ENCODE data around the gene PDLIM1. TPM values are rescaled to one million over a fixed set of nuclear protein-coding genes. Genes with fewer than 3 reads are reported as not detected.
A peak's percentile ranks its signal among the peaks of the same experiment; 100 is the strongest.

PDLIM1 gene
- total and polyA plus RNA-seq, 2 of the 13 experiments (the other 11 are each of a cell fraction or from before 2014, with no cell fraction given): 119 to 123 TPM

DNA sequence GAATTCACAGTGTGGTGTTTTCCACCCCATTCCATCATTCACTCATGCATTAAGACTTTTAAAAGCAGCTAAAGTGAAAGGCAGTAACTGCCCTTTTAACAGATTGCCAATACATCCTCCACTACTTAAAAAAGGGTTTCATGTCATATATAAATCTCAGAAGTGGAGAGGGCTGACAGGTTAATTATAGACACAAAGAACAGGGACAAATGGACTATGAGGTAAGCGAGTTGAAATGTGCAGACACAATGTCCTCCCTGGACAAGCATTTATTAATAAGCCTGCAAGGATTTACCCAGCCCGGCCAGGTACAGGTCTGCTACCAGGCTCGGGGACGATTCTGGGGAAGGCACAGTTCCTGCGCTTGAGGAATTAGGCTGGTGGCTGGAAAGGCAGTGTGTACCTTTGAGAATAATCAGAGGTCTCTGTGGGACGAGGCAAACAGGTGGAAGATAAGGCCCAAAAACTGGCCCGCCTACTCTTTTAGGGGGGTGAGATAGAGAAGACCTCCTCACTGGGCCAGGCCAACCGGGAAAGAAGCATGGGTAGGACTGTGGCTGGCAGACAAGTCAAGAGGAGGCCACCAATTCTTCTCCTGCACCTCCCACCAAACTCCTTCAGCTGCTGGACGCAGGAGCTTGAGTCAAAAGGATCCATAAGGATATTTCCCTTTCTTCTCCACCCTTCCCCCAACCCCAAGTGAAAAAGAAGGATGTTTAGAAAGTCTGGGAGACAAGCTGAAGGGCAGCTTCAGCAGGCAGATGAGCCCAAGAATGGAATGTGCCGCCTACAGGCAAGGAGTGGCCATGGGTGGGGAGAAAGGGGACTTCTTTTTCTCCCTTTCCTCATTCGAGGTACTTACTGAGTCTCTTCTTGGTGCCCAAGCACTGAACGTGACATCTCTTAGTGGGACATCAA lies 1.5 kb downstream of the PDLIM1 start (continued):
- TF ChIP-seq, protein P1, sequence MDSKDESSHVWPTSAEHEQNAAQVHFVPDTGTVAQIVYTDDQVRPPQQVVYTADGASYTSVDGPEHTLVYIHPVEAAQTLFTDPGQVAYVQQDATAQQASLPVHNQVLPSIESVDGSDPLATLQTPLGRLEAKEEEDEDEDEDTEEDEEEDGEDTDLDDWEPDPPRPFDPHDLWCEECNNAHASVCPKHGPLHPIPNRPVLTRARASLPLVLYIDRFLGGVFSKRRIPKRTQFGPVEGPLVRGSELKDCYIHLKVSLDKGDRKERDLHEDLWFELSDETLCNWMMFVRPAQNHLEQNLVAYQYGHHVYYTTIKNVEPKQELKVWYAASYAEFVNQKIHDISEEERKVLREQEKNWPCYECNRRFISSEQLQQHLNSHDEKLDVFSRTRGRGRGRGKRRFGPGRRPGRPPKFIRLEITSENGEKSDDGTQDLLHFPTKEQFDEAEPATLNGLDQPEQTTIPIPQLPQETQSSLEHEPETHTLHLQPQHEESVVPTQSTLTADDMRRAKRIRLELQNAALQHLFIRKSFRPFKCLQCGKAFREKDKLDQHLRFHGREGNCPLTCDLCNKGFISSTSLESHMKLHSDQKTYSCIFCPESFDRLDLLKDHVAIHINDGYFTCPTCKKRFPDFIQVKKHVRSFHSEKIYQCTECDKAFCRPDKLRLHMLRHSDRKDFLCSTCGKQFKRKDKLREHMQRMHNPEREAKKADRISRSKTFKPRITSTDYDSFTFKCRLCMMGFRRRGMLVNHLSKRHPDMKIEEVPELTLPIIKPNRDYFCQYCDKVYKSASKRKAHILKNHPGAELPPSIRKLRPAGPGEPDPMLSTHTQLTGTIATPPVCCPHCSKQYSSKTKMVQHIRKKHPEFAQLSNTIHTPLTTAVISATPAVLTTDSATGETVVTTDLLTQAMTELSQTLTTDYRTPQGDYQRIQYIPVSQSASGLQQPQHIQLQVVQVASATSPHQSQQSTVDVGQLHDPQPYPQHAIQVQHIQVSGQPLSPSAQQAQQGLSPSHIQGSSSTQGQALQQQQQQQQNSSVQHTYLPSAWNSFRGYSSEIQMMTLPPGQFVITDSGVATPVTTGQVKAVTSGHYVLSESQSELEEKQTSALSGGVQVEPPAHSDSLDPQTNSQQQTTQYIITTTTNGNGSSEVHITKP (CRISPR knock-in tag; IDR thresholded peaks at IDR 0.05; ENCODE audit: low read depth): peak; percentile 68; the same call in 1 of the 2 replicates
- TF ChIP-seq, protein P2, sequence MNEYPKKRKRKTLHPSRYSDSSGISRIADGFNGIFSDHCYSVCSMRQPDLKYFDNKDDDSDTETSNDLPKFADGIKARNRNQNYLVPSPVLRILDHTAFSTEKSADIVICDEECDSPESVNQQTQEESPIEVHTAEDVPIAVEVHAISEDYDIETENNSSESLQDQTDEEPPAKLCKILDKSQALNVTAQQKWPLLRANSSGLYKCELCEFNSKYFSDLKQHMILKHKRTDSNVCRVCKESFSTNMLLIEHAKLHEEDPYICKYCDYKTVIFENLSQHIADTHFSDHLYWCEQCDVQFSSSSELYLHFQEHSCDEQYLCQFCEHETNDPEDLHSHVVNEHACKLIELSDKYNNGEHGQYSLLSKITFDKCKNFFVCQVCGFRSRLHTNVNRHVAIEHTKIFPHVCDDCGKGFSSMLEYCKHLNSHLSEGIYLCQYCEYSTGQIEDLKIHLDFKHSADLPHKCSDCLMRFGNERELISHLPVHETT (CRISPR knock-in tag; conservative IDR thresholded peaks at IDR 0.05): no peak
- TF ChIP-seq ZNF605 (CRISPR knock-in tag; IDR thresholded peaks at IDR 0.05): 0 out of 2 replicates have a peak, but pooled peaks have one; percentile 55
- no peak for TF ChIP-seq GABPA (IDR thresholded peaks at IDR 0.05; ENCODE audit: low read depth, low read length)
- no peak for TF ChIP-seq GABPA (CRISPR knock-in tag; IDR thresholded peaks at IDR 0.05; ENCODE audit: low read depth)
- no peak for TF ChIP-seq ZNF562 (CRISPR knock-in tag; IDR thresholded peaks at IDR 0.05; ENCODE audit: borderline replicate concordance)
- TF ChIP-seq, protein P3, sequence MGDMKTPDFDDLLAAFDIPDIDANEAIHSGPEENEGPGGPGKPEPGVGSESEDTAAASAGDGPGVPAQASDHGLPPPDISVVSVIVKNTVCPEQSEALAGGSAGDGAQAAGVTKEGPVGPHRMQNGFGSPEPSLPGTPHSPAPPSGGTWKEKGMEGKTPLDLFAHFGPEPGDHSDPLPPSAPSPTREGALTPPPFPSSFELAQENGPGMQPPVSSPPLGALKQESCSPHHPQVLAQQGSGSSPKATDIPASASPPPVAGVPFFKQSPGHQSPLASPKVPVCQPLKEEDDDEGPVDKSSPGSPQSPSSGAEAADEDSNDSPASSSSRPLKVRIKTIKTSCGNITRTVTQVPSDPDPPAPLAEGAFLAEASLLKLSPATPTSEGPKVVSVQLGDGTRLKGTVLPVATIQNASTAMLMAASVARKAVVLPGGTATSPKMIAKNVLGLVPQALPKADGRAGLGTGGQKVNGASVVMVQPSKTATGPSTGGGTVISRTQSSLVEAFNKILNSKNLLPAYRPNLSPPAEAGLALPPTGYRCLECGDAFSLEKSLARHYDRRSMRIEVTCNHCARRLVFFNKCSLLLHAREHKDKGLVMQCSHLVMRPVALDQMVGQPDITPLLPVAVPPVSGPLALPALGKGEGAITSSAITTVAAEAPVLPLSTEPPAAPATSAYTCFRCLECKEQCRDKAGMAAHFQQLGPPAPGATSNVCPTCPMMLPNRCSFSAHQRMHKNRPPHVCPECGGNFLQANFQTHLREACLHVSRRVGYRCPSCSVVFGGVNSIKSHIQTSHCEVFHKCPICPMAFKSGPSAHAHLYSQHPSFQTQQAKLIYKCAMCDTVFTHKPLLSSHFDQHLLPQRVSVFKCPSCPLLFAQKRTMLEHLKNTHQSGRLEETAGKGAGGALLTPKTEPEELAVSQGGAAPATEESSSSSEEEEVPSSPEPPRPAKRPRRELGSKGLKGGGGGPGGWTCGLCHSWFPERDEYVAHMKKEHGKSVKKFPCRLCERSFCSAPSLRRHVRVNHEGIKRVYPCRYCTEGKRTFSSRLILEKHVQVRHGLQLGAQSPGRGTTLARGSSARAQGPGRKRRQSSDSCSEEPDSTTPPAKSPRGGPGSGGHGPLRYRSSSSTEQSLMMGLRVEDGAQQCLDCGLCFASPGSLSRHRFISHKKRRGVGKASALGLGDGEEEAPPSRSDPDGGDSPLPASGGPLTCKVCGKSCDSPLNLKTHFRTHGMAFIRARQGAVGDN (CRISPR knock-in tag; IDR thresholded peaks at IDR 0.05): peak; percentile 12; the same call in 1 of the 2 replicates
- no peak for TF ChIP-seq ZNF10 (CRISPR knock-in tag; IDR thresholded peaks at IDR 0.05; ENCODE audit: borderline replicate concordance, low read depth)
- TF ChIP-seq ZFP90 (CRISPR knock-in tag; IDR thresholded peaks at IDR 0.05; ENCODE audit: borderline replicate concordance): no peak
- TF ChIP-seq, protein P4, sequence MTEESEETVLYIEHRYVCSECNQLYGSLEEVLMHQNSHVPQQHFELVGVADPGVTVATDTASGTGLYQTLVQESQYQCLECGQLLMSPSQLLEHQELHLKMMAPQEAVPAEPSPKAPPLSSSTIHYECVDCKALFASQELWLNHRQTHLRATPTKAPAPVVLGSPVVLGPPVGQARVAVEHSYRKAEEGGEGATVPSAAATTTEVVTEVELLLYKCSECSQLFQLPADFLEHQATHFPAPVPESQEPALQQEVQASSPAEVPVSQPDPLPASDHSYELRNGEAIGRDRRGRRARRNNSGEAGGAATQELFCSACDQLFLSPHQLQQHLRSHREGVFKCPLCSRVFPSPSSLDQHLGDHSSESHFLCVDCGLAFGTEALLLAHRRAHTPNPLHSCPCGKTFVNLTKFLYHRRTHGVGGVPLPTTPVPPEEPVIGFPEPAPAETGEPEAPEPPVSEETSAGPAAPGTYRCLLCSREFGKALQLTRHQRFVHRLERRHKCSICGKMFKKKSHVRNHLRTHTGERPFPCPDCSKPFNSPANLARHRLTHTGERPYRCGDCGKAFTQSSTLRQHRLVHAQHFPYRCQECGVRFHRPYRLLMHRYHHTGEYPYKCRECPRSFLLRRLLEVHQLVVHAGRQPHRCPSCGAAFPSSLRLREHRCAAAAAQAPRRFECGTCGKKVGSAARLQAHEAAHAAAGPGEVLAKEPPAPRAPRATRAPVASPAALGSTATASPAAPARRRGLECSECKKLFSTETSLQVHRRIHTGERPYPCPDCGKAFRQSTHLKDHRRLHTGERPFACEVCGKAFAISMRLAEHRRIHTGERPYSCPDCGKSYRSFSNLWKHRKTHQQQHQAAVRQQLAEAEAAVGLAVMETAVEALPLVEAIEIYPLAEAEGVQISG (CRISPR knock-in tag; IDR thresholded peaks at IDR 0.05): peak; percentile 30; the same call in 1 of the 2 replicates
- TF ChIP-seq, protein P5, sequence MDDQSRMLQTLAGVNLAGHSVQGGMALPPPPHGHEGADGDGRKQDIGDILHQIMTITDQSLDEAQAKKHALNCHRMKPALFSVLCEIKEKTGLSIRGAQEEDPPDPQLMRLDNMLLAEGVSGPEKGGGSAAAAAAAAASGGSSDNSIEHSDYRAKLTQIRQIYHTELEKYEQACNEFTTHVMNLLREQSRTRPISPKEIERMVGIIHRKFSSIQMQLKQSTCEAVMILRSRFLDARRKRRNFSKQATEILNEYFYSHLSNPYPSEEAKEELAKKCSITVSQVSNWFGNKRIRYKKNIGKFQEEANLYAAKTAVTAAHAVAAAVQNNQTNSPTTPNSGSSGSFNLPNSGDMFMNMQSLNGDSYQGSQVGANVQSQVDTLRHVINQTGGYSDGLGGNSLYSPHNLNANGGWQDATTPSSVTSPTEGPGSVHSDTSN (CRISPR knock-in tag; IDR thresholded peaks at IDR 0.05; ENCODE audit: borderline replicate concordance): no peak
- TF ChIP-seq ZSCAN25 (CRISPR knock-in tag; IDR thresholded peaks at IDR 0.05): no peak
- TF ChIP-seq KMT2A (CRISPR knock-in tag; IDR thresholded peaks at IDR 0.05): peak; percentile 43
